ENCODE results near the gene MIOX.

MIOX gene

GRCh38 chr22:50455201-50455600 is 31.5 kb upstream of the MIOX start:
- no peak for DNase-seq

GRCh38 chr22:50456026-50456425 is 30.6 kb upstream of the MIOX start:
- DNase-seq: no peak

GRCh38 chr22:50456466-50457234 is 30.0 kb upstream of the MIOX start:
- DNase-seq: no peak

GRCh38 chr22:50459016-50459415 is 27.6 kb upstream of the MIOX start:
- no peak for DNase-seq

- DNase-seq: no peak
These were observed 27.0 kb upstream of the MIOX start for GRCh38 chr22:50459496-50460140.

GRCh38 chr22:50460938-50461337 is 25.7 kb upstream of the MIOX start:
- DNase-seq: no peak

- no peak for DNase-seq
These were observed 25.1 kb upstream of the MIOX start for GRCh38 chr22:50461536-50461935.

- DNase-seq: no peak
These were observed 24.6 kb upstream of the MIOX start for GRCh38 chr22:50461979-50462540.

- no peak for DNase-seq
These were observed 23.3 kb upstream of the MIOX start for GRCh38 chr22:50463188-50463900.

- DNase-seq: no peak
These were observed 22.2 kb upstream of the MIOX start for GRCh38 chr22:50464451-50464850.

GRCh38 chr22:50465066-50465930 is 21.4 kb upstream of the MIOX start:
- no peak for DNase-seq

- no peak for DNase-seq
These were observed 19.3 kb upstream of the MIOX start for GRCh38 chr22:50467341-50467740.

GRCh38 chr22:50467773-50468440 is 18.8 kb upstream of the MIOX start:
- DNase-seq: no peak

GRCh38 chr22:50468626-50469025 is 18.0 kb upstream of the MIOX start:
- DNase-seq: no peak

- peak; percentile 75 for DNase-seq
These were observed 17.0 kb upstream of the MIOX start for GRCh38 chr22:50469377-50470305.

- DNase-seq: no peak
These were observed 16.2 kb upstream of the MIOX start for GRCh38 chr22:50470491-50470890.

- DNase-seq: no peak
These were observed 15.3 kb upstream of the MIOX start for GRCh38 chr22:50471197-50471847.

- no peak for DNase-seq
These were observed 14.7 kb upstream of the MIOX start for GRCh38 chr22:50471962-50472361.

- DNase-seq: no peak
These were observed 13.6 kb upstream of the MIOX start for GRCh38 chr22:50473088-50473487.

Measured in EL (cell line).